IPS-18c (cell line): Measurements from ENCODE around the gene LRP2.
"Not testable (repeated sequence)": the region's sequence is repeated elsewhere in the genome, so short reads cannot be mapped to it uniquely, and the experiment has no call there.

Experiments
- H3K4me3 ChIP-seq: 2 replicates; pipeline ENCODE4 v1.7.0; 2013; ENCODE audit warnings: low read depth, mild to moderate bottlenecking, low read length, moderate library complexity; ENCODE audit not compliant: insufficient read depth
- H3K9me3 ChIP-seq: one replicate; pipeline ENCODE4 v1.6.1; 2013; ENCODE audit warnings: mild to moderate bottlenecking, low read length, moderate library complexity; ENCODE audit not compliant: control insufficient read depth, insufficient read depth

The LRP2 gene

DNA sequence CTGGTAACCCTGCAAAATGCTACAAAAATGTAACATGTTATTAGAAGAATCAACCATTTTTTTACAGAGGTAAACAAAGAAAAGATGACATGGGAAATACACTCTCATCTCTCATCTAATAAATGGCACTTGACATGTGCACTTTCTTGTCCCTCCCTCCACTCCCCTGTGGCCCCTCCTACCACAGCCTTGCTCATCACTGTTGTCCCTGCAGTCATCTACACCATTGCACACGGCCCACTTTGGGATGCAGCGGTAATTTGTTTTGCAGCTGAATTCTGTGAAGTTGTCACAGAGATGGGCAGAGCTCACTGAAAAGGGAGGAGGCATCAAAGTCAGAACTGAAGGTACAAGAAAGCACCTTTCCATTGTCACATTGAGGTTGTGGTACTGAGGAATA, 189.4 kb downstream of the LRP2 start:
- Histone ChIP-seq H3K4me3 (no peak overlapping the region), H3K9me3 (no peaks in the 10 kb centered on the region)

DNA sequence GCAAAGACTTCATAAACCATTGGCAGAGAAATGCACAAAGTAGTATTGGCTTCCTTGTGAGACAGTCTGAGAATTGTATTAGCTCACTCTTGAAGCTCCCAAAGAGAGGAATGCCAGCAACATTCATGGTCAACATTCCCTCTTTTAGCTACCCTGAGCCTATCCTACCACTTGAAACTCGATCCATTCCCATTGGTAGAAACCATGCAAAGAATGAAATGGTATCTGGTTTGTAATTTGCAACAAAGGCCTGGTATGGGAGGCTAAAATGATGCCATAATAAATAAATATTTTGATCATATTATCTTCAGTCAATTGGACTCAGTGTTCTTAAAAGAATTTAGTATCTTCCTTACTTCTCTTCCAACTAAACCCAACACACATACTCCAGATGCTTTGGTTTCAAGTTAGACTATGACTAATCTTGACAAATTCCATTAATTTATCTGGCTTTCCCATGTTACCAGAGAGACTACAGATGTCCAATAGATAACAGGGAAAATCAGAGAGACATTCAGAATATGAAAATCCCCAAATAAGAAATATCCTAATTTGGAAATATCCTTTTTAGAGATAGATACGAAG, 190.1 kb downstream of the LRP2 start:
- no peak overlapping the region for H3K4me3 ChIP-seq
- no peaks in the 10 kb centered on the region for H3K9me3 ChIP-seq

DNA sequence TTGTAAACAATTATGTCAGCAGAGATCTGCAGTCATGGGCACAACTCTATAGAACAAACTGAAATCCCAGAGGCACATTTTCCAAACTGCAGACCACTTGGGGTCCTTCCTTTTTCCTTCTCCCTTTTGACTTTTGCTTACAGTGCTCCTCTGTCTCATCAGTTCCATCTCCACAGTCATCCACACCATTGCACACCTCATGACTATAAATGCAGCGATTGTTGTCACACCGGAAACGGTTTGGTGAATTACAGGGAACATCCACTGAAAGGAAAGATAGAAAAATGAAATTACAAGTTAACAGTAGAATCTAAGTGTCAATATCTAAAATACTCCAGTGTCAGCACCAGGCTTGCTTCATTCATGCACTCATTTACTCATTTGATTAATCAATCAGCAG, 196.5 kb downstream of the LRP2 start:
- Histone ChIP-seq H3K4me3 (no peak overlapping the region), H3K9me3 (no peaks in the 10 kb centered on the region)

DNA sequence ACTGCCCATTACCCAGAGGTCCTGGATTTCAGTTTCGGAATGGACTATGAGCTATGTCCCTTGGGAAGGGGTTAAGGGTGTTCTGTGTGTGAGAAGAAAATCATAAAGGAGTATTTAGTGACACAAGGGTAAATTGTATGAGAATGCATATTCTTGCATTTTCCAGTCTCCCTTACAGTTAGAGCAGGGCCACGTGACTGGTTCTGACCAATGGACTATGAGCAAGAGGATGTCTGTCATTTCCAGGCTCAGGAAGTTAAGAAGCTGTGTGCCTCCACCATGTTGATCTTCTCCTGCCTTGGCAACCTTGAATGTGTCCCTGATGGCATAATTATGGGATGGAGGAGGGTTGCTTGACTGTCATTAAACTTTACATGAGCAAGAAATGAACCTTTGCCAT, 198.0 kb downstream of the LRP2 start:
- H3K4me3 ChIP-seq: no peak overlapping the region
- no peaks in the 10 kb centered on the region for H3K9me3 ChIP-seq

DNA sequence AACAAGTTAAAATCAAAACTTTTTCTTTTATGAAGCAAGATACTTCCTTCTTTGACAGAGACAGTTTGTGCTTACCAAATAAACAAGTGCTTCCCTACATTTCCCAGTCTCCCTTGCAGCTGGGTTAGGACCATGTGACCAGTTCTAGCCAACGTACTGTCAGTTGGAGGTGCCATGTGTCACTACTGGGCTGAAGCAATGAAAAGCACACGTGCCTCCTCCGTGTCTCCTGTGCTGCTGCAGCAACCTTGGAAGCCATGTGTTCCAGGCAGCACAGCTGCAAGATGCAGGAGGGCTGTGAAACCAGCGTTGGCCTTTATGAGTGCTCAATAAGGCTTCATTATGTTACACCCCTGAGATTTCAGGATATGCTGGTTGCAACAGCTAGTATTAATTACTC, 199.7 kb downstream of the LRP2 start:
- Histone ChIP-seq H3K4me3 (no peak overlapping the region), H3K9me3 (no peaks in the 10 kb centered on the region)

DNA sequence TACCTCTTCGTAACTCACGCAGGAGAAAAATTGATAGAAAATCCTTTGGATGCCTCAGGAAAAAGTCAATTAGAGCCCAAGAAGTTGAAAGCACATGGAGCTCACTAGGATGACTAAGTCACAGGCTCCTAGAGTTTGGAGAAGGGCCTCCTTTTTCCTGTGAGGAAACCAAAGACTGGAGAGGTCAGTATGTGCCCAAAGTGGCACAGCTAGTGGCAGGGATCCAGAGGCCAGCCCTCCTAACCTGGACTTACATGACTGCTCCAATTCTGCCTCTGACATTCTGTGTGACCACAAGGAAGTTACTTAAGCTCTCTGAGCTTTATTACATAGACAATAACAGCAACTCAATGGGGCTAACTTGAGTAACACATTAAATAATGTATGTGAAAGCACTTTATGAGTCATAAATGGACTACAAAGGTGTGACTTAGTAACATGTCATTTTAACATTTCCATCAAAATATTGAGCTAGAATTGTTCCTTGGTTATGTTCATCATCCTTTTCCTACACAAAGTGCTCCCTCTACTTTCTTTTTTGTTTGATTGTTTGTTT, 201.3 kb downstream of the LRP2 start:
- Histone ChIP-seq H3K9me3 (no peaks in the 10 kb centered on the region), H3K4me3 (no peak overlapping the region)

DNA sequence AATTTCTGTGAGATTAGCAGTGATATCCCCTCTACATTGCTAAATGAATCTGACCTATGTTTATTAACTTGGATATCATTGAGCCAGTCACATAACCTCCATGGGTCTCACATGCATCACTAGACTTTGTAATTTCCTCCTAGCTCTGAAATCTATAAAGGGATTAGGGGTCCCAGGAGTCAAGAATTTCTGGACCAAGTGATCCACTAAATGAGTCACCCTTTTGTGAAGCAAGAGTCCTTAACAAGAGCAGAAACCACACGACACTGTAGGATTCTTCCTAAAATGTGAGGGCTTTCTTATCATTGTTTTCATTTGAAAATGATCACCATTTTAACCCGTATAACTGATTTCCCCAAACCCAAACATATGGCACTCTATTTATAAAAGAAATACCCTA, 202.6 kb downstream of the LRP2 start:
- H3K9me3 ChIP-seq: no peaks in the 10 kb centered on the region
- no peak overlapping the region for H3K4me3 ChIP-seq

DNA sequence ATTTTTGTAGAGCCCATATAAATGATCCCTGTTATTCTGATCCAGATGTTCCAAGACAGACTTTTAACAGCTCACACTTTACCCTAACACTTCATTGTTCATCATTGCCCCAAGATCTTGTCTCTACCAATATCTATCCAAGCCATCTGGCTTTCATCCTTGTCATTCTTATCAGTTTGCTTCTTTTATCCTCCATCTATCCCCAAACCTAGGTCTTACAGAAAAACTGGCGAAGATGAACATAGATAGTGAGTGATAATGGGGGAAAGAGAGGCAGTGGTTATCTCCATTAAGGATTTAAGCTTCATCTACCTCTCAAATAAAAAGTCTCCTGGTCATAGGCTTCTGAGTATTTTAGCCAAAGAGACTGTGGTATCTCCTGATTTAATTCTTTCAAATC, 203.5 kb downstream of the LRP2 start:
- Histone ChIP-seq H3K9me3 (no peaks in the 10 kb centered on the region), H3K4me3 (no peak overlapping the region)

DNA sequence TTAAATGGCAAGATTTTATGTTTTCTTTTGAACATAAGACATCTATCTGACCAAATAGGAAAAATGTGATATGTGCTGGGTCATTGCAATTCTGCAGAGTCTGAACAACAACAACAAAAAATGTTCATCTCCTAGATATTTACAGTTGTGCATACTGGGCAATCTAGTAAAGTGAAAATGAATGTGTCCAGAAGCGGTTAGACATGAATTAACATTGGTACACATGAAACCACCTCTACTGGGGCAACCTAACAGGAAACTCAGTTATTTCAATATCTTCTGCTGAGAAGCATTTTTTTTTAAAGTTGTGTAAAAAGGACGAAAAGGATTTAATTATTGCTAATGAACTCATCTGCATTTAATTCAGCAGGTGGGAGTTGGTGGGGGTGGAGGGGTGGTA, 216.1 kb downstream of the LRP2 start:
- Histone ChIP-seq H3K4me3 (no peak overlapping the region), H3K9me3 (no peaks in the 10 kb centered on the region)

DNA sequence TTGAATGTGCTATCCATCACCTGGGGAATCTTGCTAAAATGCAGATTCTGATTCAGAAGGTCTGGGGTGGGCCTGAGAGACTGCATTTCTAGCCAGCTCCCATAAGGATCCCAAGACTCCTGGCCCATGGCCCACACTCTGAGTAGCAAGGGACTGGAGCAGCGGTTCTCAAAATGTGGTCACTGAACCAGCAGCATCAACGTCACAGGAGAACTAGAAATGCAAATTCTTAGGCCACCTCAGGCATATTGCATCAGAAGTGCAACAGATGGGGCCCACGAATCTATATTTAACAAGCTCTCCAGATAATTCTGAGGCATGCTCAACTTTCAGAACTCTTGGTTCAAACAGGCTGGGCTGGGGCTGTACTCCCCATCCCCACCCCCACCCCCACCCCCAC, 218.3 kb downstream of the LRP2 start:
- H3K9me3 ChIP-seq: no peaks in the 10 kb centered on the region
- no peak overlapping the region for H3K4me3 ChIP-seq

DNA sequence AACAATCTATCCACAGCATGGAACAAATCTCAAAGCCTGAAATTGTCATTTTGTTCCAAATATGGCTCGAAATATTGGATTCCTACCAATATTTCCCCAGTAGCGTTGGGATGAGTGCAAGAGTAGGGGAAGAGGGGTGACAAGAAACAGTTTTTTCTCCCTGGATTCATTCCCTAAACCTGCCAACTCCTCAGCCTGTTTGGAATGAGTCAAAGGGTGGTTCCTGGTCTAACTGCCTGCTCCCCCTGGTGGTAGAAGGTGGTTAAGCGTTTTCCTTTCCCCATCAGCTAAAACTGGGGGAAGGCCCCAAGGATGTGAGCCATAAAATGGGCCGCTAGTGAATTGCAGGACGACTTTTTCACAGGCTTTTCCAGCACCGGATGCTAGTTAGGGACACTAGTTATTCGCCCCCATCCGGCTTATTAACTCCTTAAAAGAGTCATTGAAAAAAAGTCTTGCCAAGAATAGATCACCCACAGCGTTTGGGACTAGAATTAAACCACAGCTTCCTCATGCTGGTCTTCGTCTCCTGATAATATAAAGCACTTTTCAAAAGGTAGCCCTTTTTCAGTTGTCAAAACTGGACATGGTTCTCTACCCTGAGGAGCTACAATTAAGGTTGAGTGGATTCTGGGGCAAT, 220.5 kb downstream of the LRP2 start:
- H3K9me3 ChIP-seq: no peaks in the 10 kb centered on the region
- no peak overlapping the region for H3K4me3 ChIP-seq

DNA sequence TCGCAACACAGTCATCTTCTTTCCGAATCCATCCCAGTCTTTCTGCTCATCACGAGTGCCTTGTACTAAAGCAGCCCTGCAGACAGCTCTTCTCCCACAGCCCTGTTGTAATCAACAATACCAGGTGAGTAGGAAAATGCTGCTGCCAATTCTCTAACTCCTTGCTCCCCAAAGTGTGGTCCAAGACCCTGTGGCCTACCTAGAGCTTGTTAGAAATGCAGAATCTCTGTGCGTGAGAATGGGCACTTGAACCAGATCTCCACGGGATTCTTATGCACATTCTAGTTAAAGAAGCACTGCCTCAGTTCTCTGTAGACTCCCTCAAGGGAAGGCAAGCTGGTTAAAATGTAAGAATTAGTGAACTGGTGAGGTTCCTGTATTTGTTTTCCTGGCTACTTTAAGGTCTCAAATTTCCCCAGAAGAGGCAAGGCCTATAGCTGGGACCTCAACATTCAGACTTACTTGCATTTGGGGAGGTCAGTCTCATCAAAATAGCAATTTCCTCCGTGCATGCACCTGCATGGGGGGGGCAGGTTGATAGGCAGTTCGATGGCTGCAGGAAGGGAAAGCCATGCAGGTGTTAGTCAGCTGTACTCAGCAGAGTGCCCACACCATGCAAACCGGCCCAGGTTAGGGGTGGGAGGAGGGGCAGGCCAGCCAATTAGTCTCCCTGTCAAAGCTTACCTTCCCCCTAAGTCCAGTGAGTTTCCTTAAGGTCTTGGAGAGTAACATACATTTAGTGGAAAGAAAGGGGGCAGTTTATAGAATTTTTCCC, 222.2 kb downstream of the LRP2 start:
- no peaks in the 10 kb centered on the region for H3K9me3 ChIP-seq
- H3K4me3 ChIP-seq: no peak overlapping the region

DNA sequence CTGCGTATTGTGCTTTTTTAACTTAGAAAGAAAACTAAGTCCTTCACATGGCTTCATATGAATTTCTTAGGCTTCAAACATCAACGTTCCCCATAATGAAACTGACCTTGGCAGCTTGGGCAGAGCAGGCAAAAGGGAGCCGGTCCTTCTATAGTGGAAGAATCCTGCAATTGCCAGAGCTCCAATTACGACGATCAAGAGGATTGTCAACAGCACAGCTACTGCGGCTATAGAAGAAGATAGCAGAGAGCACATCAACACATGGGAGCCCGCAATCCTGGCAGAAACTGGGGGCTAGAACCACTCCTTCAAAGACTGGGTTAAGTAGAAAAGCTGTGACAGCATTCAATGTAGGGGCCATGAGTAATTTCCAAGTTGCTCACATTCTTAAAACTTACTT, 223.2 kb downstream of the LRP2 start:
- Histone ChIP-seq H3K9me3 (no peaks in the 10 kb centered on the region), H3K4me3 (no peak overlapping the region)

DNA sequence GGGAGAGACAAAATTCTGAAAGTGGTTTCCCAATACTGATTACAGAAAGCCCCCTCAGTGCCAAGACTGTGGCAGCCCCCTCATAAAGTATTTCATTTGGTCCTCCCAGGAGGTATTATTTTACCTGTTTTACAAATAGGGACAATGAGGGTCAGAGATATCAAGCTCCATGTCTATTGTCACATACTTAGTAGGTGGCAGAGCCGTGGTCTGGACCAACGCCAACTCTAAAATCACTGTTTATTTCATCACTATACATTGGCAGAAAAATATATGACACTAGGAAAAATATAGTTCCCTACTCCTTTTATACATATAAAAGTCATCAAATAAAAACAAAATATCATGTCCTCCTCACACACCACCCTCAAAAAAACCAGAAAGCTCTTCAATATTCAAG, 224.4 kb downstream of the LRP2 start:
- Histone ChIP-seq H3K9me3 (no peaks in the 10 kb centered on the region), H3K4me3 (no peak overlapping the region)

DNA sequence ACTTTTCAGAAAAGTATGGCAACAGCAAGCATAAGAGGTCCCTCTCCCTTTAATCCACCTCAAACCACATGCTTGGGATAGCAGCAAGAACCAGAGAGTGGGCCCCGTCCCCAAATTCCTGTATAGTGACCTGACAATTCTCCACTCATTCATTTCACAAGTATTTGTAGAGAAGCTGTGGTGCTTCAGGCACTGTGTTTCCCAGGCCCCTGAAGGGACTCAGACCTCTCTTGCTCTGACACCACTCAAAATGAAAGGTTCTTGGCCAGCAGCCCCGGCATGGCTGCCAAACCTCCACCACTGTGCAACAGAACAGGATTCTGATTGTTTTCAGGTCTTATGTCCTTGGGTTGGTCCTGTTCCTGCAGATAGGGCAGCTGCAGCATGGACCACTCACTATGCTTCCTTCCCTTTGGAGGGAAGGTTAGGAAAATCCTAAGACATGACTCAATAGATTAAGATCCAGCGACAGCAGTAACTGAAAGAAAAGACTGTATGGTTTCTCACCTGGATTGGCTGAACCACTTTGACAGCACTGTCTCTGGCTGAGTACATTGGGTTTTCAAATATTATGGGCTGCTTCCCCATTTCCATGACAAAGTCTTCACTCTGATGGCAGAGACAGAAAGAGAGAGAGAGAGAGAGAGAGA, 225.3 kb downstream of the LRP2 start:
- Histone ChIP-seq H3K4me3 (no peak overlapping the region), H3K9me3 (no peaks in the 10 kb centered on the region)

DNA sequence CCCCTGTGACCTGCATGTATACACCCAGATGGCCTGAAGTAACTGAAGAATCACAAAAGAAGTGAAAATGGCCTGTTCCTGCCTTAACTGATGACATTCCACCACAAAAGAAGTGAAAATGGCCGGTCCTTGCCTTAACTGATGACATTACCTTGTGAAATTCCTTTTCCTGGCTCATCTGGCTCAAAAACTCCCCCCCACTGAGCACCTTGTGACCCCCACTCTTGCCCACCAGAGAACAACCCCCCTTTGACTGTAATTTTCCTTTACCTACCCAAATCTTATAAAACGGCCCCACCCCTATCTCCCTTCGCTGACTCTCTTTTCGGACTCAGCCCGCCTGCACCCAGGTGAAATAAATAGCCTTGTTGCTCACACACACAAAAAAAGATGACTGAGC, 225.9 kb downstream of the LRP2 start:
- not testable (repeated sequence) for H3K4me3 ChIP-seq, H3K9me3 ChIP-seq

DNA sequence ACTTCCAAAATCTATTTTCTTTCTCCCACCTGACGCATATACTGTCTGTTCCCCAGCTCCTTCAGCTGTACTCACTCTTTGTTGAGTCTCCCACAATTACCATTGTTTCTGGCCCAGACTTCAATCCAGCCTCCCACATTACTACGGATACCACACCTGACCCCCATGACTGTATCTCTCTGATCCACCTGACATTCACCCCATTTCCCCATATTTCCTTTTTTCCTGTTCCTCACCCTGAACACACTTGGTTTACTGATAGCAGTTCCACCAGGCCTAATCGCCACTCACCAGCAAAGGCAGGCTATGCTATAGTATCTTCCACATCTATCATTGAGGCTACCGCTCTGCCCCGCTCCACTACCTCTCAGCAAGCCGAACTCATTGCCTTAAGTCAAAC, 228.1 kb downstream of the LRP2 start:
- not testable (repeated sequence) for H3K4me3 ChIP-seq, H3K9me3 ChIP-seq
